ENCODE measurements around the gene CWC22. TPM values are rescaled to one million over a fixed set of nuclear protein-coding genes. Genes with fewer than 3 reads are reported as not detected.

CWC22 gene
- total and polyA plus RNA-seq, 2 of the 13 experiments (the other 11 are each of a cell fraction or from before 2014, with no cell fraction given) = 5.7 to 29.2 TPM

GRCh38 chr2:179995741-179996515, 11.2 kb downstream of the CWC22 start:
- no peaks in the 10 kb centered on the region for H3K4me1 ChIP-seq (ENCODE audit: insufficient read depth, low read length)
- TF ChIP-seq ZBTB21 (CRISPR knock-in tag; IDR thresholded peaks at IDR 0.05) = no peak
- no peak for TF ChIP-seq SPEN (CRISPR knock-in tag; IDR thresholded peaks at IDR 0.05; ENCODE audit: low read depth)
- no peak for TF ChIP-seq HNF4A (CRISPR knock-in tag; IDR thresholded peaks at IDR 0.05)
- TF ChIP-seq CERS6 (CRISPR knock-in tag; IDR thresholded peaks at IDR 0.05) = no peak
- no peak for TF ChIP-seq ZNF562 (CRISPR knock-in tag; IDR thresholded peaks at IDR 0.05; ENCODE audit: borderline replicate concordance)
- TF ChIP-seq REL (CRISPR knock-in tag; conservative IDR thresholded peaks at IDR 0.05) = no peak
- no peak for TF ChIP-seq ZNF207 (IDR thresholded peaks at IDR 0.05; ENCODE audit: borderline replicate concordance)
- TF ChIP-seq PBX2 (CRISPR knock-in tag; IDR thresholded peaks at IDR 0.05) = no peak
- no peak for TF ChIP-seq PHF21A (CRISPR knock-in tag; IDR thresholded peaks at IDR 0.05)
- no peak for TF ChIP-seq PRDM15 (CRISPR knock-in tag; IDR thresholded peaks at IDR 0.05)
- H3K4me3 ChIP-seq (replicated peaks in 1 of 3; ENCODE audit: insufficient read depth in 1 of 3, low read depth in 2 of 3, low read length in 3 of 3) = no peak overlapping the region
- 98% methylated on average over 4 of the region's 4 CpGs for WGBS (ENCODE audit: low lambda C conversion rate)
- H4K20me1 ChIP-seq (ENCODE audit: insufficient read depth, low read length) = peaks cover 4% of the 10 kb centered on the region; the same call in 1 of the 2 replicates
- H3K4me2 ChIP-seq (ENCODE audit: low read depth, low read length) = no peak overlapping the region
- FAIRE-seq = no peak
- no peak overlapping the region for H3K27ac ChIP-seq (ENCODE audit: extremely low read length, insufficient read depth, low read length)
- ATAC-seq = no peak; the same call in 2 of the 3 replicates
- ChIA-PET CTCF (ENCODE audit: low intra/inter-chr PET ratio, low total read pairs) (no interaction called here), POLR2A (interaction anchor here (1.5 kb wide), 1 partner anchor 11 kb away, joined by 5 read pairs; the partner anchor contains the start of gene CWC22)
- H3K79me2 ChIP-seq (ENCODE audit: insufficient read depth, low read length) = peaks cover 67% of the 10 kb centered on the region
- no peaks in the 10 kb centered on the region for H3K9me3 ChIP-seq (ENCODE audit: low read length)
- H2AFZ ChIP-seq (ENCODE audit: low read length) = no peak overlapping the region
- H3K27me3 ChIP-seq (ENCODE audit: control insufficient read depth in 1 of 2, insufficient read depth in 2 of 2, low read length in 2 of 2) = no peaks in the 10 kb centered on the region
- H3K9ac ChIP-seq (ENCODE audit: insufficient read depth, low read depth, low read length) = no peak overlapping the region
- no peak for DNase-seq (ENCODE audit: low spot score)
- BruUV-seq (replicated peaks) = no TSS peak
- peaks cover 5 to 25% of the 10 kb centered on the region in 2 experiments for H3K36me3 ChIP-seq (replicated peaks in 1 of 2; ENCODE audit: control insufficient read depth in 1 of 2, insufficient read depth in 2 of 2, low read length in 2 of 2)
- intact Hi-C loops (cut with micrococcal nuclease; ENCODE audit: unreplicated experiment) = no loop called here
- in situ Hi-C loops (cut with HindIII; ENCODE audit: extremely low pct_ligation_motif_present, low pct_unique_long_range_greater_than_20kb) = no loop called here
